Stimulated activated CD4-positive, alpha-beta T cell treated with anti-CD3 and anti-CD28 coated beads, Interleukin-12 subunit alpha, Interleukin-12 subunit beta, amount 100 ng/mL, for 24 hours (primary cell): ENCODE data around the gene OR6C3.
"Not testable (repeated sequence)": the region's sequence is repeated elsewhere in the genome, so short reads cannot be mapped to it uniquely, and the experiment has no call there.

Source experiments
- DNase-seq, 2 experiments: peaks; one replicate each; pipeline ENCODE4 v3.0.0-alpha.2; 2020; ENCODE audit warnings: low read depth in 2 of 2

Gene OR6C3

DNA sequence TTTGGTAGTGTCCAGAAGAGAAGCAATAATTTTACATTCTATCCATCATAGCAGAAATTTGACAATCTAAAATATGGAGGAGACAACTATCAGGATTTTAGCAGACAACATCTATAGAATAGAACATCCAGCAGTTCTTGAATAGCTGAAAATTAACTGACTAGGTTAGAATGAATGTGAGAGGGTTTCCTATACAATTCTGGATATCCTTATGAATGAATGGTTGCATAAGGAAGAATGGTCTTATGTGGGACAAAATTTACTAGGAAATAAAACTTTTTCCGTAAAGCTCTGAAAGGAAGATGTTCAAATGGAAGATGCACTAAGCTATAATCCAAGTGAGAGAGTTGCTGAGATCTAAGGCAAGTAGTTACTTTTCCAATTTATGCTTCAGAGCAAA is at the start of gene OR6C3:
TSS of gene OR6C3 (plus strand) at position 301 of the 400 bp plus-strand sequence. CDS start 955 bp downstream, outside the sequence.
- DNase-seq, result no peak

DNA sequence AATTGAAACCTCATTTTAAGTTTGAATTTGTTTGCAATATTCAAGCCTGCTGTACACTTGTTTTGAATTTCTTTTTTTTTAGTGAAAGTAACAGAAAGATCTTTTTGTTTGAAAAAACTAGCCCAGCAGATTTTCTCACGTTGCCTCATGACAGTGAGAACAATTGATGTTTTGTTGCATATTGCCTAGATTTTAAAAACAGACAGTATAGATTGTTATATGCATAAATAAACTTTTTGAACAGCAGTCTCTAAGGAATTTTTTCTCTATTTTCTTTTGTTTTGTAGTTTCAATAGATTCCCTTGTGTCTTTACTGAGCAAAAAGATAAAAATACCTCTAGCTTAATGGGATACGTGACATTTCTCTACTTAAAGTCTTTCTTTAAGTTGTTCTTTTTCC is 49.6 kb upstream of the OR6C3 start:
- no peak for DNase-seq

DNA sequence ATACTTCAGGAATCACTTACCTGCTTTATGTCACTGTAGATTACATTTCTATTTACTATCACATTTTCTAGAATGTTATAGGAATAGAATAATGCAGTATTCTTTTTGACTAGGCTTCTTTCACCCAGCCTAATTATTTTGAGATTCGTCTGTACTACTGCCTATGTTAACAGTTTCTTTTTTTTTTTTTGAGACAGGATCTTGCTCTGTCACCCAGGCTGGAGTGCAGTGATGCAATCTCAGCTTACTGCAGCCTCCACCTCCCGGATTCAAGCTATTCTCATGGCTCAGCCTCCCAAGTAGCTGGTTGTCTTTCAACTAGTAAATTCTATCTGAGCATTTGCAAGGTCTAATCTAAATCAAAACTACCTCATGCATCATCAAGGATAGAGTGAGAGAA is 40.5 kb upstream of the OR6C3 start:
- no peak for DNase-seq

DNA sequence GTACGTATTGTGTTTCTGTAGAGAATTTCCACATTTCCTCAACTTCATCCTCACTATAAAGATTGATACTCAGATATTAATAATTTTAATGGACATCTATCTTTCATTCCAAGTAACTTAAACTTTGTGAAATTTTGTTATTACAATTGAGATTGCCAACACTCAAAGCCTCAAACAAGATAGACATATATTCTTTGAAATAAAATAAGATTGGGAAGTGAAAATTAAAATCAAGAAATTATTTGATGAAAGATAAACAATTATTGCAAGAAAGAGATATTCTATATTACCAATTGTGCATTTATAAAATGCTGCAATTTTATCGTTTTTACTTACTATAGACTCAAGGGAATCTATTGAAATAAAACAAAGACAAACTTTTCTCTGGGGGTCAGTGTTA is 34.1 kb upstream of the OR6C3 start, which contains the start of gene OR6C6:
TSS of gene OR6C6 (minus strand) at position 101 of the 400 bp plus-strand sequence. CDS start 1,337 bp downstream, outside the sequence.
- no peak for DNase-seq

DNA sequence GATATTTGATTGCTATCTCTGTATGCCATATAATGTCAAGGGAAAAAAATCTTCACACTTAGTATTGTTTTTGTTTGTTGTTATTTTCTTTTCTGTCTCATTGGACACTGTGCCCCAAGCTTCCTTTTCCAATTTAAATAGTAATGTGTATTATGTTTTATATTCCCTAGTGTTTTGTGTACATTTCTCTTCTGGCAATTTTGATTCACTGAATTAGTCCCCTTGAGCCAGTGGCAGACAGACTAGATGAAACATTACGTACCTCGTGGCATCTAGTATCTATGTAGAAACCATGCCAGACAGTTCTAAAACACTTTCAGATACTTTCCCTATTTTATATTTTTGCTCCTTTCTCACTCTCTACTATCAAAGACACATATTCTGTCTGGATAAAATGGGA is 16.5 kb upstream of the OR6C3 start, which contains the start of gene OR6C1:
TSS of gene OR6C1 (plus strand) at position 301 of the 400 bp plus-strand sequence. CDS start 6,257 bp downstream, outside the sequence.
- DNase-seq, result no peak

- no peak for DNase-seq
These were observed 10.3 kb upstream of the OR6C3 start for GRCh38 chr12:55320201-55320600.

GRCh38 chr12:55325801-55326200 is 4.7 kb upstream of the OR6C3 start:
- DNase-seq, result not testable (repeated sequence)

- no peak for DNase-seq
These were observed 5.5 kb downstream of the OR6C3 start for GRCh38 chr12:55336002-55336401.

DNA sequence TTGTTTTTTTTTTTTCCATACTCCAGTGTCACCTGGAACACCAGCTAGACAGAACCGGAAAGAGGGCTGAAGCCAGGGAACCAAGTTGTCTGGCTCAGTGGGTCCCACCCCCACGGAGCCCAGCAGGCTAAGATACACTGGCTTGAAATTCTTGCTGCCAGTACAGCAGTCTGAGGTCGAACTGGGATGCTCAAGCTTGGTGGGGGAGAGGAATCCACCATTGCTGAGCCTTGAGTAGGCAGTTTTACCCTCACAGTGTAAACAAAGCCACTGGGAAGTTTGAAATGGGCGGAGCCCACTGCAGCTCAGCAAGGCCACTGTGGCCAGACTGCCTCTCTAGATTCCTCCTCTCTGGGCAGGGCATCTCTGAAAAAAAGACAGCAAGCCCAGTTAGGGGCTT is 24.8 kb downstream of the OR6C3 start:
- DNase-seq, result not testable (repeated sequence)

GRCh38 chr12:55362675-55363074 is 32.1 kb downstream of the OR6C3 start, which contains the start of gene OR6C75:
Gene OR6C75, plus strand, starts transcription at chr12:55362975. Its CDS starts 2,136 bp downstream, at chr12:55365111.
- no peak for DNase-seq

DNA sequence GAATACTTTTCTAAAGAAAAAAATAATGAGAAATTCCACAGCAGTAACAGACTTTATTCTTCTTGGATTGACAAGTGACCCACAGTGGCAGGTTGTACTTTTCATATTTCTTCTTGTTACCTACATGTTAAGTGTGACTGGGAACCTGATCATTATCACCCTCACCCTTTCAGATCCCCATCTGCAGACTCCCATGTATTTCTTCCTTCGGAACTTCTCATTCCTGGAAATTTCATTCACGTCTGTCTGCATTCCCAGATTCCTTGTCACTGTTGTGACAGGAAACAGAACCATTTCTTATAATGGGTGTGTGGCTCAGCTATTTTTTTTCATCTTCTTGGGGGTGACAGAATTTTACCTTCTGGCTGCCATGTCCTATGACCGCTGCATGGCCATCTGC is 34.5 kb downstream of the OR6C3 start:
- no peak for DNase-seq

DNA sequence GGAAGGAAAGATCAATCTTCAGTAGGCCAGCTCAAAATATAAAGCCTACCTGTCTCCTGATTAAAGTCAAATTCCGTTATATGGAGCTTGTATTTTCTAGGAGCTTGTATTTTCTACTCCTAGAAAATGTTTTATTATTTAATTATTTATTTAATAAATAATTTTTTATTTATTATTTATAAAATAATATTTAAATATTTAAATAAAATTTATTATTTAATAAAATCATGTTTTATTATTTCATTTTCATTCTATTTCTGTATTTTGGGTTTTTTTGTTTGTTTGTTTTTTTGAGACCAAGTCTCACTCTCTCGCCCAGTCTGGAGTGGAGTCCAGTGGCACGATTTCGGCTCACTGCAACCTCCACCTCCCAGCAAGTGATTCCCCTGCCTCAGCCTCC is 42.0 kb downstream of the OR6C3 start:
- DNase-seq, result no peak
